ENCODE measurements around the gene UNC79.

UNC79 gene

DNA sequence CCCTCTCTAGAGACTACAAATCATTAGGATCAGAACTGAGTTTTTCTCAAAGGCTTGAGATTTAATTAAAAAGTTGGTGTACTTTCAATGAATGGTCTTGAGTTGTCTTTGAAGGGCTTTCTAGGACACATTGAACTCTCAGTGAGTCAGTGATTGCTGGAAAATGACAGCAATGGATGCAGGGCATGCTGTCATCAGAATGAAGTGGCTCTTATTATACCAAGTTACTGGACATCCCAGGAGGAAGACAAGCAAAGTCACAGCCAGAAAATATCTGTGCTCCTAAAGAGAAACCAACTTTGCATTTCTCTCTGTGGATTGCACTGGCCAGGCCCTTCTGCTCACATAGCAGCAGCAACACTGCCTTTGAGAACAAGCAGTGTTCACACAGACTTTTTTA lies 244.9 kb downstream of the UNC79 start:
- DNase-seq: no peak

GRCh38 chr14:93676416-93676958 lies 245.7 kb downstream of the UNC79 start:
- DNase-seq: no peak

- no peak for DNase-seq
Measured at GRCh38 chr14:93682459-93682858, 251.7 kb downstream of the UNC79 start.

DNA sequence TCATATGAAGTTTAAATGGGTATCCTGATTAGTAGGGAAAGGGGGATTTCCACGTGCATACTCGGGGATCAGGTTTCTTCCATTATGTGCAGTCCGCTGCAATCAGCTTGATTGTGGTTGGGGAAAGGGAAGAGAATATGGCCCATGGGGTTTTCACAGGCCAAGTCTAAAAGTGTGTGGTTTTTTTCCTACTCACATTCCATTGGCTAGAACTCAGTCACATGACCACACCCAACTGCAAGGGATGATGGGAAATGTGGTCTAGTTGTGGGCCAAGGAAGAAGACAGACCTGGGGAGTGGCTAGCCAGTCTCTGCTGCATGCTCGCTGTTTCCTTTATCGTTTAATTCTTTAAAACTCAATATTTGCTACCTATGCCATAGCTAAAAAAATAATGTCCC lies 252.5 kb downstream of the UNC79 start:
- DNase-seq: no peak

DNA sequence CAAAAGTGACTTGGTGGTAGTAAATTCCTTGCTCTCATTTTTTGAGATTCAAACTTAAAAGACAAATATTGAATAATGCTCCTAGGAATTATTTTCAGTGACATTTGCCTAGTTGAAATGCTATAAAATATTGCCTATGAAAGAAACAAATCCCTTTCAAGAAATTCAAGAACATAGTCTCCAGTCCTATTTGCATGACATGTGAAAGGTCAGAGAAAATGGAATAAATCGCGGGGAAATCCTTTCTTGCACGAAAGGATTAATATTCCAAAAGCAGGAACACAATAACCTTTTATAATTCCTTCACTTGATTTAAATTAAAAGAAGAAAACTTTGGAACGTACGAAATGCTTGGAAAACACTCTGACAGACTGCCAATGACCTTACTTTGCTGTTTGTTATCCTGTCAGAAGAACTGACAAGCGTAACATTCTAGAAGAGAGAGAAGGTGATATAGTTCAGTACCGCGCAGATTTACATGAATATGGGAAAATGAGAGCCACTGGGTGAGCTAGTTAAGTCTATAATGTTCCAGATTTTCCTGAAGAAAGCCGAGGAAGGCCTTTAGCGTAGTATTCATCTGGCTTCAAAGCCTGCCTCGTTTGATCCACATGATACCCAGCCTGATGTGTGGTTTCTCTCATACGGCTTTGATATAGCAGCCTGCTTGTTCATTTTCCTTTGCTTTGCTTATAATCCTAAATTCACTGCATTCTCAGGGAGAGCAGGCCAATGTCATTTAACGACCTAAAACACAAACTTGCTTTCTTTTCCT lies 254.6 kb downstream of the UNC79 start:
- DNase-seq: no peak

DNA sequence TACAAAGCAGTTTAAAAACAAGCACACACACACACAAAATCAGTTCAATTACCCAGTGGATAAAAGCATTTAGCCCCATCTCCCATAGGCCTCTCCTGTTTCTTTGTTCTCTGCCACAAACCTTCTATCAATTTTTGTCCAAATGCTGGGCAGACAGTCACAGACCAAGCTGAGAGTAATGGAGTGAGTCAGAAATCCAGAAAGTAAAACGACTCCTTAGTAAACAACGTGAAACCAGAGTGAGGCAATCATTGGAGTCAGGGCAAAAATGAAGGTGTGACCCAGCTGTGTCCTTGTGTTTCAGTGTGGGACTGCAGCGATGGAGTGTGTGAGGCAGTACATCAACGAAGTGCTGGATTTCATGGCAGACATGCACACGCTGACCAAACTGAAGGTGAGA lies 255.5 kb downstream of the UNC79 start:
- DNase-seq: no peak

DNA sequence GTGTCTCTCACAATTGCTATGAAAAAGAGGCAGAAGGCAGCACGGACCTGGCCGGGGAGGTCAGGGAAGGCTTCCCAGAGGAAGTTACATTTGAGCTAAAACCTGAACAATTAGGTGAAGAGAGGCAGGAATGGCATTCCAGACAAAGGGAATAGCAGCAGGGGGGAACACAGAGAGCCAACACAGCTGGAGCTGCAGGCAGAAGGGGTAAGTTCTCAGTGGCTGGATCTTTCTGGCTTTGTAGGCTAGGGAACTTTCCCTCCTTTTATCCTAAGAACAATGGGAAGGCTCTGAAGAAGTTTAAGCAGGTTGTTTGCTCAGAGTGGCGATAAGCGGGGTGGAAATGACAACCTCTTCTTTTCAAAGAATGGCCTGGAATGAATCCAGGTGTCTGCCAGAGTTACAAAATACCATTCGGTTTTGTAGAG lies 257.5 kb downstream of the UNC79 start:
- DNase-seq: no peak

- DNase-seq: no peak
Measured at GRCh38 chr14:93688820-93689219, 258.1 kb downstream of the UNC79 start.

DNA sequence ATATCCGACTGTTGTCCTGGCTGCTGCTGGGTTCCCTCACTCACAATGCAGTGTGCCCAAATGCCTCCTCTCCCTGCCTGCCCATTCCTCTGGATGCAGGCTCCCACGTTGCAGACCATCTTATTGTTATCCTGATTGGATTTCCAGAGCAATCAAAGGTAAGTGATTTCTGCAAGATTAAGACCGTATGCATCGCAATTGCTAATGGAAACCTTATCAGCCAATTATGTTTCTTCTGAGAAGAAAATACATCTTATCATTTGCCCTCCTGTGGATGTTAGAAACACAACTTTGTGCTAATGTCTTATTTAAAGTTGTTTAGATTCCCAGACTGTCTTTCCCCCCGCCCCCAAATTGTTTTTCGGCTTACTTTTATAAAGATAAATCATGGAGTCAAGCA lies 259.4 kb downstream of the UNC79 start:
- no peak for DNase-seq

DNA sequence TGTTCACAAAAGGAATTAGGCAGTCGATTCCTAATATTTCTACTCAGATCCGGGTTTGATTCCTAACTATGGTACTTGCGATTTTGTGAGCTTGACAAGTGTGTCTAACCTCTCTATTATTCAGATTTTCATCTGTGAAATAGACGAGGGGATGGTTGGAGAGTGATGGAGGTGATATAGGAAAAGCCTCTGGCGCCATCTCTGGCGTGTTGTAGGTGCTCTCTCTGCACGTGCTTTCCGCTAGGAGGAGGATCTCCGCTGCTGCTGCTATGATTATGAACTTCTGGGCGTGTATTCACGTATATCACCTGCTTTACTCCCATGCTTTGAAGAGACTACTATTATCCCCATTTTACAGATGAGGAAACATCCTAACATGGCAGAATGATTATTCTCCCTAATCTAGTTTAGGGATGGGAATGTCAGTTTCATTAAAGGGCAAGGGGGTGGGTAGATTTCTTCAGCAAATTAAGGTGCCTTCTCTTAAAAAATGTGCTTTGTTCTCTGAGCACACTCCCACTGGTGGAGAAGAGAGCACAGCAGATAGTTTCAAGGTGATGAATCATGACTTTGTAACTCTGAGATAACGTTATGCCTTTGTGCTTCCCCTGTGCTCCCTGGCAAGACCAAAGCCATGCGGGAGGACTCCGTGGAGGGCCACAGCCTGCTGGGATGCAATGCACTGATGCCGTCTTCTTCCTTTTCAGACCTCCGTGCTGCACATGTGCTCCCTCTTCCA lies 260.5 kb downstream of the UNC79 start:
- DNase-seq: no peak

- DNase-seq: no peak
Measured at GRCh38 chr14:93693914-93694313, 263.2 kb downstream of the UNC79 start.

- DNase-seq: no peak
Measured at GRCh38 chr14:93700928-93701327, 270.2 kb downstream of the UNC79 start.

GRCh38 chr14:93701562-93701961 lies 270.8 kb downstream of the UNC79 start:
- no peak for DNase-seq

DNA sequence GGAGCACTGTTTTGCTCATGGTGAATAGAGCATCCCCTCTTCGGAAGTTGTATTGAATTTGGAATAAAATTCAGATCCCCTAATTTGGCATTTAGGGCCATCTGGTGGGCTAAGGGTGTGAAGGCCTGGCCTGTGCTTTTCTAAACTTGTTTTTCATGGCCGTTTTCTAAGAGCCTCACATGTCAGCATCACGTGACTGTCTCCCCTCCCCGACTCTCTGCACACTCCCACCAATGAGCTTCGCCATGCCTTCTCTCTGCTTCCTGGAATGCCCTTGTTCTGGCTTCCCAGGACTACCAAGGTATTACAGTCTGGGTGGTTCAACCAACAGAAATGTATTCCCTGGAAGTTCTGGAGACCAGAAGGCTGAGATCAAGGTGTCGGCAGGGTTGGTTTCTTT lies 272.2 kb downstream of the UNC79 start:
- no peak for DNase-seq

DNA sequence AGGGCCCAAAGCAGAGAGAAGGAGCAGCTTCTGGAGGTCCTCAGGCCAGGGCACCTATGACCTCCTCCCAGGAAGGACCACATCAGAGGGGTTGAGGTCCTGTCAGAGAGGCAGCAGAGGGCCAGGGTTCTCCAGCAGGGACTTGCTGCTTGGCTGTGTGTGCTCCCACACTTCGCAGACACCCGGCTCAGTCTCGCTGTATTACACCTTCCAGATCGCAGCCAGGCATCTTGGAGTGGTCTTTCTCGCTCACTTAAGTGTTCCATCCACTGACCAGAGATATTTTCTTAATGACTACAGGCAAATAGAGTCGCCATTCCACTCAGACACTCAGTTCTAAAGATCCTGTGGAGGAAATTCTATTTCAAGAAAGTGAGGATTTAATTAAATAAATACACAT lies 273.2 kb downstream of the UNC79 start:
- DNase-seq: no peak

DNA sequence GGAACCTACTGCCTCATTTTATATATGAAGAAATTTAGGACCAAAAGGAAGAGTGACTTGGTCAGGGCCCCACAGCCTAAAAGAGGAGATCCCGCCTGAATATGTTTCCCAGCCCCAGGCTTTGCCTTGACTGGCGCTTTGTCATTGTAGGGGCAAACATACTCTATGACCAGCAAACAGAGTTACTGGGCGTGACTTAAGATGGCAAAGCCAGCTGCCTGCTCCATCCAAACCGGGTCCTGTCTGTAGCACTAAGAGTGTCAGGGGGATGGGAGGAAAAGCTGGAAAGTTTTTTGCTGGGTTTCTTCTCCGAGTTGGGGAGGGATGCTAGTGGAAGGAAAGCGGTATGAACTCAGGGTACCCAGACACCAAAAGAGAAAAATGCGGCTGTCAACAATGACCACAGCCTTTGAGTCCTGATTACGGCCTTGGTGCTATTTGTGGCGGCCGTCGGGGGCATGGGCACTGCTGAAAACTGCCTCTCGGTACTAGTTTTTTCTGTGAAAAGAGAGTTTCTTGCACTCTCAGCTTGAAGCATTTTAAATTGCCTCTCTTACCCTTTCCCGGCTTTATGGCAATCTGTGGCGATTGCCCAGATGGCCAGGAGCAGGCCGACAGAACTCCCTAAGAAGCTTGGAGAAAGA lies 274.9 kb downstream of the UNC79 start:
- no peak for DNase-seq

GRCh38 chr14:93706360-93706955 lies 275.7 kb downstream of the UNC79 start:
- no peak for DNase-seq

DNA sequence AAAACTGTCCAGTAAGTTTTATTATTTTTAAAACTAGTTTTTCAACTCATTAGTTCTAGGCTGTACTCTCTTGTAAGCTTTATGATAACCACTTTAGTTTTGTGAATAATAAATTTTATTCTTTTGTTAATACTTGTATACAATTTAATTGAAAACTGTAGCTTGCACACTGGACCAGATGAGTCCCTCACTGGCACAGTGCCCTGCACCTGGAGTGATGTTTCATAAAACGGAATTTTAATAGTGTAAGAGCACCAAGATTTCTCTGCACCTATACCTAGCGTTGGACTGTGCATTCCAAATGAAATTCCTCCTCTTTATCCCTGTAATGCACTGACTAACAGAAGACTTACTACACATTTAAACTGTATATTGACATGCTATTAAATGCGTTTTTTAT lies 276.7 kb downstream of the UNC79 start:
- DNase-seq: no peak

DNA sequence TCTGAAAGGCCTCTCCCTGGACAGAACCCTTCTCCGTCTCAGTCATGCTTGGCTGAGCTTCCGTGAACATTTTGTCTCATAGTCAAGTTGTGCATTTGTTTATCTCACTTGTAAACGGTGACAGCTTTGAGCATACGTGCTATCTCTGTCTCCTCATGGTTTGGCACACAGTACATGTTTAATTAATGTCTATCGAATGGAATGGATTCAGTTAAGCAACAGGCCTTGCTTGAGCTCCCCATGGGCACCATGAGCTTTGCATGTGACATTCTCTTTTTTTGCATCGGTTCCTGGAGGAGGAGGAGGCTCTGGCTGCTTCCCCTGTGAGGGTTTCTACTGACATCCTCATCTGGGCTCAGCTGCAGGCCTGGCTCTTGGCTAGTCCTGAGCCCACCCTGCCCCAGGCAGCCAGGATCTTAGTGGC lies 277.6 kb downstream of the UNC79 start:
- DNase-seq: no peak

- no peak for DNase-seq
Measured at GRCh38 chr14:93708800-93709199, 278.1 kb downstream of the UNC79 start.

- DNase-seq: no peak
Measured at GRCh38 chr14:93709249-93709648, 278.5 kb downstream of the UNC79 start.

GRCh38 chr14:93712079-93712837 lies 281.5 kb downstream of the UNC79 start:
- no peak for DNase-seq

Measured in midbrain (tissue), 1 donor.